DOHH2 (cell line): ENCODE measurements around the gene AMELX.

Experiments
- H3F3A ChIP-seq: fragments of 200-600 bp; sonication (generic), shearing (Covaris generic); 2 replicates; pipeline ENCODE4 v1.6.0; 2016; ENCODE audit warnings: antibody characterized with exemption, mild to moderate bottlenecking; ENCODE audit not compliant: control insufficient read depth, insufficient read depth
- H3K27ac ChIP-seq: fragments of 200-600 bp; sonication (generic); 2 replicates; pipeline ENCODE4 v1.5.1; 2014; ENCODE audit warnings: low read depth, mild to moderate bottlenecking, low read length, moderate library complexity
- H3K27me3 ChIP-seq: fragments of 200-600 bp; sonication (generic); 2 replicates; pipeline ENCODE4 v1.6.1; 2014; ENCODE audit warnings: mild to moderate bottlenecking, low read length, mixed read lengths; ENCODE audit not compliant: control insufficient read depth
- H3K36me3 ChIP-seq: fragments of 200-600 bp; sonication (generic); 2 replicates; pipeline ENCODE4 v1.6.1; 2014; ENCODE audit warnings: mild to moderate bottlenecking, low read length, moderate library complexity, mixed read lengths; ENCODE audit not compliant: control insufficient read depth
- H3K4me1 ChIP-seq: fragments of 200-600 bp; sonication (generic); 2 replicates; pipeline ENCODE4 v1.6.1; 2014; ENCODE audit warnings: mild to moderate bottlenecking, low read length, mixed read lengths; ENCODE audit not compliant: control insufficient read depth
- H3K4me2 ChIP-seq: fragments of 200-600 bp; sonication (generic); 2 replicates; pipeline ENCODE4 v1.6.0; 2014; ENCODE audit warnings: mild to moderate bottlenecking, low read length, moderate library complexity
- H3K4me3 ChIP-seq: fragments of 200-600 bp; sonication (generic); 2 replicates; pipeline ENCODE4 v1.5.1; 2014; ENCODE audit warnings: mild to moderate bottlenecking, low read length, mixed read lengths
- H3K79me2 ChIP-seq: fragments of 200-600 bp; sonication (generic); 2 replicates; pipeline ENCODE4 v1.6.1; 2014; ENCODE audit warnings: mild to moderate bottlenecking, low read length, mixed read lengths; ENCODE audit not compliant: control insufficient read depth
- H3K9me2 ChIP-seq: fragments of 200-600 bp; sonication (generic); replicated peaks from 2 replicates; pipeline ENCODE4 v1.6.1; 2014; ENCODE audit warnings: mild to moderate bottlenecking, low read length, mixed read lengths; ENCODE audit not compliant: control insufficient read depth
- H3K9me3 ChIP-seq: fragments of 200-600 bp; sonication (generic); 2 replicates; pipeline ENCODE4 v1.6.1; 2014; ENCODE audit warnings: antibody characterized with exemption, low read length, mixed read lengths; ENCODE audit not compliant: control insufficient read depth, insufficient read depth
- H4K20me1 ChIP-seq: fragments of 200-600 bp; sonication (generic); 2 replicates; pipeline ENCODE4 v1.6.0; 2014; ENCODE audit warnings: low read depth, mild to moderate bottlenecking, antibody characterized with exemption, low read length, moderate library complexity; ENCODE audit not compliant: control insufficient read depth, insufficient read depth
- EZH2phosphoT487 ChIP-seq: fragments of 200-600 bp; sonication (generic); IDR thresholded peaks from 2 replicates; pipeline ENCODE4 v1.6.1; 2017; ENCODE audit warnings: borderline replicate concordance, mild to moderate bottlenecking, antibody characterized with exemption, low read length, moderate library complexity, mixed read lengths
- TF ChIP-seq, protein P1 (sequence below): fragments of 200-600 bp; sonication (generic); IDR thresholded peaks from one replicate; pipeline ENCODE4 v1.5.1; 2014; ENCODE audit warnings: antibody characterized with exemption, mild to moderate bottlenecking, low read depth, low read length; ENCODE audit not compliant: poor library complexity, severe bottlenecking

AMELX gene

DNA sequence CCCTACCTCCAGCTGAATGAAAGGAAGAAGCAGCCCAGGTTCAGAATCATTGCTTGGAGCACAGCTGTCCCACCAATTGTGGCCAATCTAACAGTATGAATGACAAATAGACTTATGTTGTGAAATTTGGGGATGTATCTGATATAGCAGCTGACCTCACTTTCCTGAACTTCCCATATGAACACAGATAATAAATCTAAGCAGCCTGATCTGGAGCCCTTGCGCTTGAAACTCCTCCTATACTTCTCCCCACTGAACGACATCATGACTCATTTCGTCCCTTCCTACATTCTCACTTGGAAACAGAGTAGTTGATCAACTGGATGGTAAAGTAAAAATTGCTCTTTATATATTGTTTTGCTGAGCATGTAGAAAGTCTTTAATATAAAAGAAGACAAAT lies 24.2 kb upstream of the AMELX start:
- H3K4me2 ChIP-seq, result no peak overlapping the region
- TF ChIP-seq, protein P1, sequence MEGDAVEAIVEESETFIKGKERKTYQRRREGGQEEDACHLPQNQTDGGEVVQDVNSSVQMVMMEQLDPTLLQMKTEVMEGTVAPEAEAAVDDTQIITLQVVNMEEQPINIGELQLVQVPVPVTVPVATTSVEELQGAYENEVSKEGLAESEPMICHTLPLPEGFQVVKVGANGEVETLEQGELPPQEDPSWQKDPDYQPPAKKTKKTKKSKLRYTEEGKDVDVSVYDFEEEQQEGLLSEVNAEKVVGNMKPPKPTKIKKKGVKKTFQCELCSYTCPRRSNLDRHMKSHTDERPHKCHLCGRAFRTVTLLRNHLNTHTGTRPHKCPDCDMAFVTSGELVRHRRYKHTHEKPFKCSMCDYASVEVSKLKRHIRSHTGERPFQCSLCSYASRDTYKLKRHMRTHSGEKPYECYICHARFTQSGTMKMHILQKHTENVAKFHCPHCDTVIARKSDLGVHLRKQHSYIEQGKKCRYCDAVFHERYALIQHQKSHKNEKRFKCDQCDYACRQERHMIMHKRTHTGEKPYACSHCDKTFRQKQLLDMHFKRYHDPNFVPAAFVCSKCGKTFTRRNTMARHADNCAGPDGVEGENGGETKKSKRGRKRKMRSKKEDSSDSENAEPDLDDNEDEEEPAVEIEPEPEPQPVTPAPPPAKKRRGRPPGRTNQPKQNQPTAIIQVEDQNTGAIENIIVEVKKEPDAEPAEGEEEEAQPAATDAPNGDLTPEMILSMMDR, result no peak
- TF ChIP-seq EZH2phosphoT487, result no peak
- no peaks in the 10 kb centered on the region for H3K9me2 ChIP-seq
- H3K27me3 ChIP-seq, result no peaks in the 10 kb centered on the region
- H3K4me1 ChIP-seq, result peaks cover 9% of the 10 kb centered on the region
- H3F3A ChIP-seq, result no peaks in the 10 kb centered on the region
- H3K79me2 ChIP-seq, result no peaks in the 10 kb centered on the region
- H3K4me3 ChIP-seq, result no peak overlapping the region
- H3K9me3 ChIP-seq, result no peaks in the 10 kb centered on the region
- no peaks in the 10 kb centered on the region for H3K36me3 ChIP-seq
- no peaks in the 10 kb centered on the region for H4K20me1 ChIP-seq
- H3K27ac ChIP-seq, result no peak overlapping the region

- Histone ChIP-seq H3K4me2 (no peak overlapping the region), H3K9me3 (no peaks in the 10 kb centered on the region), H3K27ac (no peak overlapping the region), H3K9me2 (no peaks in the 10 kb centered on the region), H3K79me2 (no peaks in the 10 kb centered on the region), H3K4me3 (no peak overlapping the region), H3K27me3 (no peaks in the 10 kb centered on the region), H3K36me3 (no peaks in the 10 kb centered on the region), H3F3A (no peaks in the 10 kb centered on the region), H3K4me1 (peaks cover 7% of the 10 kb centered on the region), H4K20me1 (no peaks in the 10 kb centered on the region)
- no peak for TF ChIP-seq EZH2phosphoT487
- TF ChIP-seq, protein P1, result no peak
These were observed 23.2 kb upstream of the AMELX start for GRCh38 chrX:11269996-11270395.

GRCh38 chrX:11272290-11272689 lies 20.9 kb upstream of the AMELX start:
- Histone ChIP-seq H3F3A (no peaks in the 10 kb centered on the region), H3K27me3 (no peaks in the 10 kb centered on the region), H3K4me1 (no peaks in the 10 kb centered on the region), H4K20me1 (no peaks in the 10 kb centered on the region), H3K4me3 (no peak overlapping the region), H3K9me3 (no peaks in the 10 kb centered on the region), H3K9me2 (no peaks in the 10 kb centered on the region), H3K79me2 (no peaks in the 10 kb centered on the region), H3K27ac (no peak overlapping the region), H3K4me2 (no peak overlapping the region), H3K36me3 (no peaks in the 10 kb centered on the region)
- TF ChIP-seq EZH2phosphoT487, result no peak
- TF ChIP-seq, protein P1, result no peak

DNA sequence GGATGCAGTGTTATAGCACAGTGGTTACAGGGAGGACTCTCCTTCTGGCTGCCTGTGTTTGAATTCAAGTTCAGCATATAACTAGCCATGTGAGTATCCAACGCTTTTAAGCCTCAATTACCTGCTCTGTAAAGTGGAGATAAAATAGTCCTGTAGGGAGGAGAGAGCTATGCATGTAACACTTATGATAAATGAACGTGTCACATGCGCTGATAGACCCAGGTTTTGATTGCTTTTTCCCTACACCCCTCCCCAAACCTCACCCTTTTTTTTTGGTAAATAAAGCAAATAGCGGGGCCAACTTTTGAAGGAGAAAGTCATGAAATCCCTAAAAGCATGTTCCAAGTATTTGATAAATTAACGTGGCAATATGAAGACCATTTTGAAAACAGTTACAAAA lies 20.4 kb upstream of the AMELX start:
- Histone ChIP-seq H3K4me3 (no peak overlapping the region), H3K36me3 (no peaks in the 10 kb centered on the region), H3F3A (no peaks in the 10 kb centered on the region), H3K4me1 (no peaks in the 10 kb centered on the region), H3K9me2 (no peaks in the 10 kb centered on the region), H3K79me2 (no peaks in the 10 kb centered on the region), H3K27ac (no peak overlapping the region), H3K27me3 (no peaks in the 10 kb centered on the region), H3K4me2 (no peak overlapping the region), H4K20me1 (no peaks in the 10 kb centered on the region), H3K9me3 (no peaks in the 10 kb centered on the region)
- TF ChIP-seq EZH2phosphoT487, result no peak
- TF ChIP-seq, protein P1, result no peak
